HG03342 (cell line): Measurements from ENCODE around the gene ZNF716.
"Not testable (repeated sequence)": the region's sequence is repeated elsewhere in the genome, so short reads cannot be mapped to it uniquely, and the experiment has no call there.

Experiments used
- ATAC-seq: cut with Tn5 transposase; IDR thresholded peaks from one replicate; pipeline ENCODE4 v1.9.1; 2021; ENCODE audit warnings: mild to moderate bottlenecking, moderate library complexity; ENCODE audit not compliant: unreplicated experiment

ZNF716 gene

GRCh38 chr7:57425969-57426628 is 23.9 kb upstream of the ZNF716 start:
- no peak for ATAC-seq

GRCh38 chr7:57426629-57427003 is 23.4 kb upstream of the ZNF716 start:
- ATAC-seq, result no peak

GRCh38 chr7:57427146-57427545 is 22.8 kb upstream of the ZNF716 start:
- no peak for ATAC-seq

- ATAC-seq, result no peak
These were observed 22.4 kb upstream of the ZNF716 start for GRCh38 chr7:57427594-57427993.

- no peak for ATAC-seq
These were observed 17.4 kb upstream of the ZNF716 start for GRCh38 chr7:57432583-57432982.

GRCh38 chr7:57437581-57437980 is 12.4 kb upstream of the ZNF716 start:
- ATAC-seq, result no peak

- ATAC-seq, result no peak
These were observed 11.7 kb upstream of the ZNF716 start for GRCh38 chr7:57438244-57438643.

GRCh38 chr7:57443567-57443966 is 6.4 kb upstream of the ZNF716 start:
- ATAC-seq, result no peak

GRCh38 chr7:57469186-57469828 is 19.3 kb downstream of the ZNF716 start:
- not testable (repeated sequence) for ATAC-seq

- ATAC-seq, result not testable (repeated sequence)
These were observed 30.3 kb downstream of the ZNF716 start for GRCh38 chr7:57480304-57480703.

- ATAC-seq, result not testable (repeated sequence)
These were observed 35.0 kb downstream of the ZNF716 start for GRCh38 chr7:57485022-57485421.

GRCh38 chr7:57487957-57488356 is 38.0 kb downstream of the ZNF716 start:
- no peak for ATAC-seq

- ATAC-seq, result not testable (repeated sequence)
These were observed 45.1 kb downstream of the ZNF716 start for GRCh38 chr7:57495111-57495510.

GRCh38 chr7:57496395-57496794 is 46.4 kb downstream of the ZNF716 start:
- no peak for ATAC-seq

- ATAC-seq, result no peak
These were observed 55.2 kb downstream of the ZNF716 start for GRCh38 chr7:57505176-57505575.
